Measurements from ENCODE around the gene HCST.
"Not testable (repeated sequence)": the region's sequence is repeated elsewhere in the genome, so short reads cannot be mapped to it uniquely, and the experiment has no call there.

HCST gene

GRCh38 chr19:35907377-35907745, 5.0 kb downstream of the HCST start:
- DNase-seq, result no peak

- DNase-seq, result no peak
These were observed 5.7 kb downstream of the HCST start, which contains the start of gene TYROBP for GRCh38 chr19:35908010-35908441. TYROBP (minus strand) TSS chr19:35908295; CDS start chr19:35908228, 67 bp downstream.

GRCh38 chr19:35908973-35909683, 6.8 kb downstream of the HCST start:
- no peak for DNase-seq

GRCh38 chr19:35909684-35910035, 7.3 kb downstream of the HCST start:
- no peak for DNase-seq

GRCh38 chr19:35910355-35910754, 8.0 kb downstream of the HCST start:
- DNase-seq, result not testable (repeated sequence)

- no peak for DNase-seq
These were observed 8.8 kb downstream of the HCST start for GRCh38 chr19:35911173-35911572.

GRCh38 chr19:35911790-35912189, 9.5 kb downstream of the HCST start:
- no peak for DNase-seq

- DNase-seq, result no peak
These were observed 11.3 kb downstream of the HCST start for GRCh38 chr19:35913589-35913988.

GRCh38 chr19:35915443-35915842, 13.1 kb downstream of the HCST start:
- DNase-seq, result no peak

GRCh38 chr19:35919306-35919705, 17.0 kb downstream of the HCST start:
- no peak for DNase-seq

GRCh38 chr19:35921012-35921411, 18.7 kb downstream of the HCST start:
- DNase-seq, result no peak

GRCh38 chr19:35925501-35925900, 23.2 kb downstream of the HCST start:
- DNase-seq, result no peak

- DNase-seq, result no peak
These were observed 26.2 kb downstream of the HCST start for GRCh38 chr19:35928507-35928906.

- DNase-seq, result no peak
These were observed 27.5 kb downstream of the HCST start for GRCh38 chr19:35929876-35930275.

- peak; percentile 99 for DNase-seq
These were observed 29.0 kb downstream of the HCST start for GRCh38 chr19:35931161-35931873.

GRCh38 chr19:35931874-35932202, 29.5 kb downstream of the HCST start:
- no peak for DNase-seq

GRCh38 chr19:35932291-35932936, 30.1 kb downstream of the HCST start:
- no peak for DNase-seq

GRCh38 chr19:35935911-35936737, 33.8 kb downstream of the HCST start, which contains the start of gene LRFN3:
LRFN3 (plus strand) TSS chr19:35936374; CDS start chr19:35939426, 3,052 bp downstream.
- peak; percentile 78 for DNase-seq

GRCh38 chr19:35936738-35937268, 34.5 kb downstream of the HCST start:
- no peak for DNase-seq

- DNase-seq, result no peak
These were observed 35.3 kb downstream of the HCST start for GRCh38 chr19:35937345-35938281.

Measured in fibroblast of skin of right biceps (primary cell).